GM12872 (cell line): ENCODE measurements around the gene A4GALT.

ENCODE experiments used
- CTCF ChIP-seq: IDR thresholded peaks from 3 replicates; pipeline ENCODE4 v1.5.1; 2011; ENCODE audit warnings: low read depth, mild to moderate bottlenecking, low read length, moderate library complexity; ENCODE audit not compliant: insufficient read depth

A4GALT gene

GRCh38 chr22:42747701-42748513 lies 27.2 kb upstream of the A4GALT start:
- no peak for TF ChIP-seq CTCF

GRCh38 chr22:42745118-42745517 lies 24.4 kb upstream of the A4GALT start:
- no peak for TF ChIP-seq CTCF

GRCh38 chr22:42743501-42743991 lies 22.9 kb upstream of the A4GALT start:
- no peak for TF ChIP-seq CTCF

- no peak for TF ChIP-seq CTCF
Observed at GRCh38 chr22:42742940-42743339, 22.3 kb upstream of the A4GALT start.

- TF ChIP-seq CTCF, result no peak
Observed at GRCh38 chr22:42734406-42734805, 13.7 kb upstream of the A4GALT start.

GRCh38 chr22:42732081-42732480 lies 11.4 kb upstream of the A4GALT start:
- TF ChIP-seq CTCF, result no peak

- TF ChIP-seq CTCF, result no peak
Observed at GRCh38 chr22:42726811-42727210, 6.1 kb upstream of the A4GALT start.
